Transverse colon (tissue), 4 donors: Measurements from ENCODE around the gene ZNF407. TPM values are rescaled to one million over a fixed set of nuclear protein-coding genes. Genes with fewer than 3 reads are reported as not detected.

ENCODE experiments used
- DNase-seq: peaks from one replicate; pipeline ENCODE4 v3.0.0-alpha.2; 2019
- H3K27ac ChIP-seq, 4 donors: fragments of 200-600 bp; sonication (generic); 2 replicates each; pipeline ENCODE4 v1.5.1; 2016 to 2018; ENCODE audit warnings: inconsistent platforms in 4 of 4
- H3K27me3 ChIP-seq: fragments of 200-600 bp; sonication (generic); 2 replicates; pipeline ENCODE4 v1.5.1; 2017; ENCODE audit warnings: inconsistent platforms
- H3K36me3 ChIP-seq, 4 donors: fragments of 200-600 bp; sonication (generic); 2 replicates each; pipeline ENCODE4 v1.5.1; 2017 to 2019; ENCODE audit warnings: inconsistent platforms in 4 of 4
- H3K4me1 ChIP-seq, 4 donors: fragments of 200-600 bp; sonication (generic); 2 replicates each; pipeline ENCODE4 v1.5.1; 2017 to 2020; ENCODE audit warnings: inconsistent platforms in 4 of 4
- H3K4me3 ChIP-seq, 4 donors: fragments of 200-600 bp; sonication (generic); 1 replicate in 1 of 4; 2 replicates in 3 of 4; pipeline versions ENCODE4 v1.5.1 to v1.6.1; 2017 to 2019; ENCODE audit warnings: inconsistent platforms in 4 of 4
- H3K9me3 ChIP-seq, 2 donors: fragments of 200-600 bp; sonication (generic); 2 replicates each; pipeline ENCODE4 v1.5.1; 2017 to 2019; ENCODE audit warnings: inconsistent platforms in 2 of 2
- EP300 ChIP-seq: sonication (generic); formaldehyde crosslinking; IDR thresholded peaks from one replicate; pipeline ENCODE4 v1.6.1; 2017; ENCODE audit warnings: antibody characterized with exemption, low read depth
- POLR2A ChIP-seq: fragments of 450-650 bp; IDR thresholded peaks from one replicate; pipeline ENCODE4 v1.6.1; 2016; ENCODE audit warnings: antibody characterized with exemption, mild to moderate bottlenecking, moderate library complexity
- POLR2AphosphoS5 ChIP-seq, 3 donors: sonication (generic); formaldehyde crosslinking; IDR thresholded peaks; one replicate each; pipeline ENCODE4 v1.6.1; 2016; ENCODE audit warnings: antibody characterized with exemption in 3 of 3
- WGBS, 2 donors: methylation state at CpG; one replicate each; pipeline ENCODE4 v1.1.5; 2018; ENCODE audit warnings: low coverage in 1 of 2; 5-methylcytosine and 5-hydroxymethylcytosine counted together
- in situ Hi-C, 4 donors: fragments of 200-750 bp; cut with MboI; loops; one replicate each; pipeline versions ENCODE4 v1.15.0 to v1.15.1; 2017; ENCODE audit warnings: low sequenced_read_pairs in 3 of 4, low pct_ligation_motif_present in 1 of 4, low pct_unique_long_range_greater_than_20kb in 1 of 4
- intact Hi-C: fragments of 100-400 bp; cut with DNase I; formaldehyde crosslinking; loops from one replicate; pipeline ENCODE4 v1.15.1; 2023; ENCODE audit warnings: low total_unique reads
- total RNA-seq, 4 donors: library from RNA; depleted of rRNA; stranded (reverse); fragments of >200 nt; gene quantifications; one replicate each; pipeline ENCODE4 v1.1.0, GENCODE V29; 2016
- TF ChIP-seq, protein P1 (sequence below), 5 experiments: fragments of 200-600 bp in 3 of 5; fragments of 450-650 bp in 2 of 5; sonication (generic) in 3 of 5; IDR thresholded peaks; 1 replicate in 2 of 5; 2 replicates in 3 of 5; pipeline ENCODE4 v1.5.1; 2016 to 2017; ENCODE audit warnings: antibody characterized with exemption in 5 of 5, inconsistent platforms in 3 of 5, mild to moderate bottlenecking in 2 of 5, moderate library complexity in 1 of 5

ZNF407 gene
- total RNA-seq, 4 donors from 2014 or later: 13.5 to 24.1 (median 20.1) TPM

DNA sequence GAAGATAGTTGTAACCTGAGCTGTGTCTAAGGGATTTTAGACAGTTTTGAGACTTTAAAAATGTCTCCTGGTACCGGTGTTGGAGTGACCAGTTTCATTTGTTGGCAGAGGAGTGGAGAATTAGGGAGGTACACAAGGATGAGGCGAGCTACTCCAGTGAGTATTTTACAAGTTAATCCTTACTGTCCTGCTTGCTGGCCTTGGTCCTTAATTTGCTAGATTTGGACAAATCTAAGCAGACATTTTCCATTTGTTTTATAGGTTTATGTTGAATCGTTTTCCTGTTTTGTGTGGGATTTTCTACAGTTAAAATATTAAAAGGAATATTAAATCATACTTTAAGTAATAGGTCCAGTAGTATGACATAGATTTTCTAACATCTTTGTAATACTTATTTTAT, 101.8 kb downstream of the ZNF407 start:
- H3K27me3 ChIP-seq: no peaks in the 10 kb centered on the region
- H3K4me3 ChIP-seq: no peak overlapping the region
- TF ChIP-seq EP300: no peak
- no peak for TF ChIP-seq POLR2AphosphoS5 (IDR thresholded peaks at IDR 0.05)
- TF ChIP-seq, protein P1, sequence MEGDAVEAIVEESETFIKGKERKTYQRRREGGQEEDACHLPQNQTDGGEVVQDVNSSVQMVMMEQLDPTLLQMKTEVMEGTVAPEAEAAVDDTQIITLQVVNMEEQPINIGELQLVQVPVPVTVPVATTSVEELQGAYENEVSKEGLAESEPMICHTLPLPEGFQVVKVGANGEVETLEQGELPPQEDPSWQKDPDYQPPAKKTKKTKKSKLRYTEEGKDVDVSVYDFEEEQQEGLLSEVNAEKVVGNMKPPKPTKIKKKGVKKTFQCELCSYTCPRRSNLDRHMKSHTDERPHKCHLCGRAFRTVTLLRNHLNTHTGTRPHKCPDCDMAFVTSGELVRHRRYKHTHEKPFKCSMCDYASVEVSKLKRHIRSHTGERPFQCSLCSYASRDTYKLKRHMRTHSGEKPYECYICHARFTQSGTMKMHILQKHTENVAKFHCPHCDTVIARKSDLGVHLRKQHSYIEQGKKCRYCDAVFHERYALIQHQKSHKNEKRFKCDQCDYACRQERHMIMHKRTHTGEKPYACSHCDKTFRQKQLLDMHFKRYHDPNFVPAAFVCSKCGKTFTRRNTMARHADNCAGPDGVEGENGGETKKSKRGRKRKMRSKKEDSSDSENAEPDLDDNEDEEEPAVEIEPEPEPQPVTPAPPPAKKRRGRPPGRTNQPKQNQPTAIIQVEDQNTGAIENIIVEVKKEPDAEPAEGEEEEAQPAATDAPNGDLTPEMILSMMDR (IDR thresholded peaks at IDR 0.05): no peak
- no peak for TF ChIP-seq POLR2A
- H3K27ac ChIP-seq: no peak overlapping the region
- H3K4me1 ChIP-seq: no peaks in the 10 kb centered on the region
- H3K36me3 ChIP-seq: no peaks in the 10 kb centered on the region
- H3K9me3 ChIP-seq: no peaks in the 10 kb centered on the region
- WGBS, 2 donors: 69 to 80% methylated on average over 3 of the region's 3 CpGs
- in situ Hi-C loops (no loop called here), intact Hi-C loops (no loop called here)
- no peak for DNase-seq

DNA sequence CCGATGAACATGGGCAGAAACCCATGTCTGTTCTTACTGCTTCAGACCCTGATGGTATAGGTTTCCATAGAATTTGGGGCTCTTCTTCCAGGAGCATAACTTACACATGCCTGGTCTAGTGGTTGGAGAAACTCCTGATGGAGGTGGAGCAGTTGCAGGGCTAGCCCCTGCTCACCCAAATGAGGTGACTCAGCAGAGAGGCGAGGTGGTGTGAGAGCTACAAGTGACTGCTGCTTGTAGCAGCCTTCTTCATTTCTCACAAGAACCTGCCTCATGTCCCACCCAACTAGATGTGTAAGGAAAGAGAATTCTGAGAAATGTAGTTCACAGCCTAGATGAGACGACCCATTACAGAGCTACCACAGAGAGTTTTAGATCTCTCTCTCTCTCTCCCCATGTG, 105.3 kb downstream of the ZNF407 start:
- WGBS, 2 donors: 67 to 78% methylated on average over 3 of the region's 3 CpGs
- no peak overlapping the region for H3K4me3 ChIP-seq
- no peak for DNase-seq
- no peaks in the 10 kb centered on the region for H3K36me3 ChIP-seq
- TF ChIP-seq POLR2AphosphoS5 (IDR thresholded peaks at IDR 0.05): no peak
- in situ Hi-C loops: no loop called here
- no peak overlapping the region for H3K27ac ChIP-seq
- no peaks in the 10 kb centered on the region for H3K27me3 ChIP-seq
- H3K9me3 ChIP-seq: no peaks in the 10 kb centered on the region
- H3K4me1 ChIP-seq: peaks cover 0 to 5% (median 0%) of the 10 kb centered on the region in 4 donors
- intact Hi-C loops: loop anchor here (5.0 kb wide), 1 partner anchor 1049 kb away; no protein-coding TSS in a partner anchor

DNA sequence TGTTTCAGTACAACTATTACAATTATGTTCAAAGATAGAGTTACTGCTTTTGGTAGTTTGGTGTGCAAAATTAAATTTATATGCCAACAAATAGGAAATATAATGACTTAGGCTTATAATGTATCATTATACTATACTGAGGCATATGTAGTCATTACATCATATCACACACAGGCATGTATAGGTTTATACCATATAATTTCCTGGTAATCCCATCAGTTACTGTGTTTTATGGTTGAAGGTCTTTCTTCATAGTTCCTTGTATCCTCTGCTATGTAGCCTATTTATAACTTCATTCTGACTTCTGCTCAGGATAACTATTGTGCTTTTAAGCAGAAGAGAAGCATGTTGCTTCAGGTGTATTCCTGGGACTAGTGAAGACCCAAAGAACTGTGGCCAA, 110.5 kb downstream of the ZNF407 start:
- no peak overlapping the region for H3K4me3 ChIP-seq
- no peaks in the 10 kb centered on the region for H3K9me3 ChIP-seq
- no peak for DNase-seq
- no peaks in the 10 kb centered on the region for H3K27me3 ChIP-seq
- H3K4me1 ChIP-seq: peaks cover 0 to 5% (median 0%) of the 10 kb centered on the region in 4 donors
- no peaks in the 10 kb centered on the region for H3K36me3 ChIP-seq
- in situ Hi-C loops (no loop called here), intact Hi-C loops (no loop called here)
- no peak for TF ChIP-seq POLR2AphosphoS5 (IDR thresholded peaks at IDR 0.05)
- TF ChIP-seq EP300: no peak
- TF ChIP-seq POLR2A: no peak
- TF ChIP-seq, protein P1 (IDR thresholded peaks at IDR 0.05): no peak
- no peak overlapping the region for H3K27ac ChIP-seq

DNA sequence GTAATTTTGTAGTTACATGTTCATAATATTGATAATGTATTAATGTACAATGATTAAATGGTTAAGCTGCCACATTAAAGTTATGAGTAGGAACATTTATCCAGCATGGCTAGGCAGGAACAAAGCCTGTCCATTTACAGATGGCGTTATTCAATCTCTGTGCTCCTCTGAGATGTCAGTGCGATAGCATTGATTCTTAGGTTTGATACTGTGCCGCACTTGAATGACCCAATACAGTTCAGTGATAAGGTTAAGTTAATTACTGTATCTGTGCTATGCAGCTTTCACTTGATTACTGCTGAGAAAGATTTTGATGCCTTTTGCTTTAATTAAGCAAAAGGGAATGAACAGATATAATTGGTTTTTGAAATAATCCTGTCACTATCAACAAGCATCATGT, 111.8 kb downstream of the ZNF407 start:
- H3K27ac ChIP-seq: no peak overlapping the region
- 96 to 100% methylated on average over 2 to 3 of the region's 3 CpGs for WGBS, 2 donors
- no peak for DNase-seq
- intact Hi-C loops: no loop called here
- no peaks in the 10 kb centered on the region for H3K36me3 ChIP-seq
- H3K4me3 ChIP-seq: no peak overlapping the region
- peaks cover 0 to 5% (median 0%) of the 10 kb centered on the region in 4 donors for H3K4me1 ChIP-seq
- TF ChIP-seq POLR2AphosphoS5 (IDR thresholded peaks at IDR 0.05) (no peak), EP300 (no peak), POLR2A (no peak)
- TF ChIP-seq, protein P1 (IDR thresholded peaks at IDR 0.05): no peak
- in situ Hi-C loops: no loop called here
- H3K27me3 ChIP-seq: no peaks in the 10 kb centered on the region
- H3K9me3 ChIP-seq: no peaks in the 10 kb centered on the region

DNA sequence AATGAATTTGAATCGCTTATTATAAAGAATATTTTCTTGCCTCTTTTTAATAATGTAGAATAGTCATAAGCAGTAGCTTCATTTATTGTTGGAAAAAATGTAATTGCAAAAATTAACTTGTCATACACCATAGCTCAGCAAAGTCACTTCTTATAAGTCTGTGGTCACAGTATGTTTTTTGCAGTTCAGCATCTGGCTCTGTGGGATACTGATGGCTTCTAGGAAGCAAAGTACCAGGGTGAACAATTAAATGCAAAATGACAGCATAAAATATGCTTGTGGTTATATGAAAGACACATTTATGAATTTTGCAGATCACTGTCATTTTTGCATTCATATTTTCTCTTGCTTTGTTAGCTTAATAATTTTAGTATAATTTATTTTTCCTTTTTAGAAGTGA, 116.5 kb downstream of the ZNF407 start:
- intact Hi-C loops (no loop called here), in situ Hi-C loops (no loop called here)
- no peak for DNase-seq
- Histone ChIP-seq H3K4me1 (no peaks in the 10 kb centered on the region), H3K27ac (no peak overlapping the region), H3K36me3 (no peaks in the 10 kb centered on the region), H3K9me3 (no peaks in the 10 kb centered on the region), H3K27me3 (no peaks in the 10 kb centered on the region), H3K4me3 (no peak overlapping the region)
- TF ChIP-seq POLR2A: no peak
- no peak for TF ChIP-seq POLR2AphosphoS5 (IDR thresholded peaks at IDR 0.05)
- no peak for TF ChIP-seq EP300
- TF ChIP-seq, protein P1 (IDR thresholded peaks at IDR 0.05): no peak
- 94 to 98% methylated on average over 1 of the region's 1 CpG for WGBS, 2 donors
